Loucy (cell line): ENCODE results near the gene ATP8B3.

Experiments
- H2AFZ ChIP-seq: fragments of 200-600 bp; sonication (generic); 2 replicates; pipeline ENCODE4 v1.6.0; 2016; ENCODE audit warnings: antibody characterized with exemption, mild to moderate bottlenecking, low read length, moderate library complexity
- H3F3A ChIP-seq: fragments of 200-600 bp; 2 replicates; pipeline ENCODE4 v1.6.0; 2016; ENCODE audit warnings: antibody characterized with exemption, low read depth, mild to moderate bottlenecking
- H3K27me3 ChIP-seq: fragments of 200-600 bp; sonication (generic); 2 replicates; pipeline ENCODE4 v1.6.1; 2014; ENCODE audit warnings: low read length, mild to moderate bottlenecking; ENCODE audit not compliant: insufficient read depth, poor library complexity, severe bottlenecking
- H3K36me3 ChIP-seq: fragments of 200-600 bp; sonication (generic); 2 replicates; pipeline ENCODE4 v1.6.1; 2016; ENCODE audit warnings: low read length; ENCODE audit not compliant: insufficient read depth
- H3K4me1 ChIP-seq: fragments of 200-600 bp; sonication (generic); 2 replicates; pipeline ENCODE4 v1.5.1; 2014; ENCODE audit warnings: low read length, mild to moderate bottlenecking; ENCODE audit not compliant: insufficient read depth, poor library complexity, severe bottlenecking
- H3K4me2 ChIP-seq: fragments of 200-600 bp; sonication (generic); 2 replicates; pipeline ENCODE4 v1.6.0; 2014; ENCODE audit warnings: antibody characterized with exemption, low read length, low read depth, mild to moderate bottlenecking; ENCODE audit not compliant: poor library complexity, severe bottlenecking
- H3K4me3 ChIP-seq: fragments of 200-600 bp; sonication (generic); 2 replicates; pipeline ENCODE4 v1.5.1; 2014; ENCODE audit warnings: low read length, mild to moderate bottlenecking, mixed read lengths; ENCODE audit not compliant: poor library complexity, severe bottlenecking
- H3K79me2 ChIP-seq: fragments of 200-600 bp; sonication (generic); 2 replicates; pipeline ENCODE4 v1.6.1; 2014; ENCODE audit warnings: low read length; ENCODE audit not compliant: insufficient read depth
- H3K9ac ChIP-seq: fragments of 200-600 bp; sonication (generic); 2 replicates; pipeline ENCODE4 v1.6.0; 2014; ENCODE audit warnings: mild to moderate bottlenecking, low read depth, low read length, moderate library complexity; ENCODE audit not compliant: poor library complexity, severe bottlenecking
- H3K9me2 ChIP-seq: fragments of 200-600 bp; sonication (generic); replicated peaks from 2 replicates; pipeline ENCODE4 v1.6.1; 2016; ENCODE audit warnings: low read depth, low read length, mixed read lengths
- H3K9me3 ChIP-seq: fragments of 200-600 bp; sonication (generic); 2 replicates; pipeline ENCODE4 v1.6.1; 2014; ENCODE audit warnings: mild to moderate bottlenecking, antibody characterized with exemption, low read length, low read depth; ENCODE audit not compliant: insufficient read depth
- H4K20me1 ChIP-seq: fragments of 200-600 bp; sonication (generic); 2 replicates; pipeline ENCODE4 v1.6.0; 2014; ENCODE audit warnings: antibody characterized with exemption, low read length, mild to moderate bottlenecking; ENCODE audit not compliant: insufficient read depth, poor library complexity, severe bottlenecking
- EZH2phosphoT487 ChIP-seq: fragments of 200-600 bp; IDR thresholded peaks from 2 replicates; pipeline ENCODE4 v1.6.1; 2018; ENCODE audit warnings: antibody characterized with exemption, mild to moderate bottlenecking, moderate library complexity, borderline replicate concordance
- TF ChIP-seq, protein P1 (sequence below): fragments of 200-600 bp; sonication (generic); conservative IDR thresholded peaks from 2 replicates; pipeline ENCODE4 v1.5.1; 2014; ENCODE audit warnings: mild to moderate bottlenecking, antibody characterized with exemption, low read length

ATP8B3 gene

DNA sequence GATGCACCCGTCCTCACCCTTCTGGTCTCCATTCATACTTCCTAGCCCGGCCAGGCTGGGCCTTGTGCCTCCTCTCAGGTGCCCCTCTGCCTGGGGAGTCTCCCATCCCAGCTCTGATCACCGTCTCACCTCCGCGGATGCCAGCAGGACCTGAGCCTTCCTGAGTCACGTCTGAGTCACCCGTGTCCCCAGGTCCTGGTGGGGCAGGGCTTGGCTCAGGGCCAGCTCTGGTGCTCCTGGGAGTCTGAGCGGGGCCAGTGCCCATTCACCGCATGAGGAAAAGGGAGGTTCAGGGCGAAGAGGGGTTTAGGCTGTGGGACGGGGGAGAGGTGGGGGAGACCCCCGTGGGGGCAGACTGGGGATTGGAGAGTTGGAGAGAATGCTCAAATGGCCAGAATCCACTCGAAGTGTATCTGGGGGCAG is 593 bp downstream of the ATP8B3 start:
- peak overlapping the region; percentile 95 for H3K4me2 ChIP-seq
- no peaks in the 10 kb centered on the region for H3K9me3 ChIP-seq
- peaks cover 24% of the 10 kb centered on the region for H3K4me1 ChIP-seq
- H4K20me1 ChIP-seq: no peaks in the 10 kb centered on the region
- peaks cover 16% of the 10 kb centered on the region; the same call in 1 of the 2 replicates for H3K79me2 ChIP-seq
- H2AFZ ChIP-seq: peak overlapping the region; percentile 76
- H3K4me3 ChIP-seq: peak overlapping the region; percentile 93
- H3K36me3 ChIP-seq: peaks cover 5% of the 10 kb centered on the region; the same call in 1 of the 2 replicates
- H3K27me3 ChIP-seq: no peaks in the 10 kb centered on the region
- no peaks in the 10 kb centered on the region for H3K9me2 ChIP-seq
- no peak for TF ChIP-seq EZH2phosphoT487
- TF ChIP-seq, protein P1, sequence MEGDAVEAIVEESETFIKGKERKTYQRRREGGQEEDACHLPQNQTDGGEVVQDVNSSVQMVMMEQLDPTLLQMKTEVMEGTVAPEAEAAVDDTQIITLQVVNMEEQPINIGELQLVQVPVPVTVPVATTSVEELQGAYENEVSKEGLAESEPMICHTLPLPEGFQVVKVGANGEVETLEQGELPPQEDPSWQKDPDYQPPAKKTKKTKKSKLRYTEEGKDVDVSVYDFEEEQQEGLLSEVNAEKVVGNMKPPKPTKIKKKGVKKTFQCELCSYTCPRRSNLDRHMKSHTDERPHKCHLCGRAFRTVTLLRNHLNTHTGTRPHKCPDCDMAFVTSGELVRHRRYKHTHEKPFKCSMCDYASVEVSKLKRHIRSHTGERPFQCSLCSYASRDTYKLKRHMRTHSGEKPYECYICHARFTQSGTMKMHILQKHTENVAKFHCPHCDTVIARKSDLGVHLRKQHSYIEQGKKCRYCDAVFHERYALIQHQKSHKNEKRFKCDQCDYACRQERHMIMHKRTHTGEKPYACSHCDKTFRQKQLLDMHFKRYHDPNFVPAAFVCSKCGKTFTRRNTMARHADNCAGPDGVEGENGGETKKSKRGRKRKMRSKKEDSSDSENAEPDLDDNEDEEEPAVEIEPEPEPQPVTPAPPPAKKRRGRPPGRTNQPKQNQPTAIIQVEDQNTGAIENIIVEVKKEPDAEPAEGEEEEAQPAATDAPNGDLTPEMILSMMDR: no peak
- H3K9ac ChIP-seq: peak overlapping the region; percentile 94
- no peaks in the 10 kb centered on the region for H3F3A ChIP-seq

DNA sequence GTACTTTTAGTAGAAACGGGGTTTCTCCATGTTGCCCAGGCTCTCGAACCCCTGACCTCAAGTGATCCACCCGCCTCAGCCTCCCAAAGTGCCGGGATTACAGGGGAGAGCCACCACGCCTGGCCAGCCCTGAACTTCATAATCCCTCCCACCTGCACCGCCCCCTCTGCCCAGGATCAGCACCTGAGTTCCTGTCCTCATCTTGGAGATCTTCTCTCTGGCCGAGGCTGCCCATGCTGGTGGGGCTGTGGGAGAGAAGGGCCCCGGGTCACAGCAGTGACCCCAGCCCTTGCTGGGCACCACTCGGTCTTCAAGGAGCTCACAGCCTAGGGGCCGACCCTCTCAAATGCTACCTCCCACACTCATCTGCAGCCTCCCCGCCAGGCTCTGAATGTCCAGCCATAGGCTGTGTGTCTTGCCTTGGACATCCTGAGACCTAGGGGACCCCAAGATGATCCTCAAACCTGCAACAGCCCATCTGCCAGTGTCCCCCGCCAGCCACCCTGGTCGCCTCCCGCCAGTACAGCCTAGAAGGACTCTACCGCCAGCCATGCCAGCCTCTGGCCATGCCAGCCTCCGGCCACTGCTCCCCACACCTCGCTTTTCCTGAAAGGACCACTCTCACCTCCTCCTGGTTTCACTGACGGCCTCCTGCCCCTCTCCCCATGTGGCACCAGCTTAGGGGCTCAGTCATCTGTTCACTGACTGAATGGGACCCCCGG is 1.5 kb downstream of the ATP8B3 start:
- H3K9me2 ChIP-seq: no peaks in the 10 kb centered on the region
- H3K9ac ChIP-seq: peak overlapping the region; percentile 94
- H4K20me1 ChIP-seq: no peaks in the 10 kb centered on the region
- no peak for TF ChIP-seq EZH2phosphoT487
- TF ChIP-seq, protein P1: no peak
- no peak overlapping the region for H2AFZ ChIP-seq
- H3K9me3 ChIP-seq: no peaks in the 10 kb centered on the region
- H3K4me3 ChIP-seq: peak overlapping the region; percentile 93
- peaks cover 16% of the 10 kb centered on the region; the same call in 1 of the 2 replicates for H3K79me2 ChIP-seq
- no peaks in the 10 kb centered on the region for H3F3A ChIP-seq
- H3K4me1 ChIP-seq: peaks cover 24% of the 10 kb centered on the region
- H3K27me3 ChIP-seq: no peaks in the 10 kb centered on the region
- H3K36me3 ChIP-seq: peaks cover 5% of the 10 kb centered on the region; the same call in 1 of the 2 replicates
- H3K4me2 ChIP-seq: peak overlapping the region; percentile 95

DNA sequence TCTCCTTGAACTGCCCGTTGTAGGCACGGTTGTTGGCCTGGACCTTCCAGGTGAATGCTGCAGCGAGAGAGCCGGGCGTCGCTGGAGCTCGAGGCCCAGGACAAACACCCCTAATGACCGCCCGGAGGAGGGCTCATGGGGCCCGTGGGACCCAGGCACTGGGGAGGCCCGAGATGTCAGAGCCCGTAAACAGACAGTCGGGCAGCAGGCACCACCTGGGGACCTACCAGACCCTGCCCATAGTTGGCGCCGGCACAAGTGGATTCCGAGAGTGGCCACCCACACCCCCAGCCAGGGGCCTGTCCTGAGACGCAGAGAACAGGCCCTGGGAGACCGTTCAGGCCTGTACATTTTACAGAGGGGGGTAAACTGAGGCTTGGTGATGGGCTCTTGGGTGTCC is 2.4 kb downstream of the ATP8B3 start:
- peaks cover 10% of the 10 kb centered on the region; the same call in 1 of the 2 replicates for H3K36me3 ChIP-seq
- peaks cover 24% of the 10 kb centered on the region for H3K4me1 ChIP-seq
- no peaks in the 10 kb centered on the region for H3K9me2 ChIP-seq
- H3K9me3 ChIP-seq: no peaks in the 10 kb centered on the region
- H3K27me3 ChIP-seq: no peaks in the 10 kb centered on the region
- H4K20me1 ChIP-seq: no peaks in the 10 kb centered on the region
- no peak overlapping the region for H2AFZ ChIP-seq
- H3K4me3 ChIP-seq: no peak overlapping the region
- peak overlapping the region; percentile 95 for H3K4me2 ChIP-seq
- H3F3A ChIP-seq: no peaks in the 10 kb centered on the region
- peaks cover 16% of the 10 kb centered on the region; the same call in 1 of the 2 replicates for H3K79me2 ChIP-seq
- no peak overlapping the region for H3K9ac ChIP-seq
- TF ChIP-seq, protein P1: peak; percentile 26
- no peak for TF ChIP-seq EZH2phosphoT487
